Colonic mucosa (tissue), 4 donors: ENCODE data around the gene ATP9A. TPM values are rescaled to one million over a fixed set of nuclear protein-coding genes. Genes with fewer than 3 reads are reported as not detected.
A peak's percentile ranks its signal among the peaks of the same experiment; 100 is the strongest.

ENCODE experiments used
- DNase-seq: peaks from one replicate; pipeline ENCODE4 v3.0.0-alpha.2; 2020
- H3K27ac ChIP-seq: fragments of 200-600 bp; one replicate; pipeline ENCODE4 v1.8.0; 2021
- H3K27me3 ChIP-seq: fragments of 200-600 bp; one replicate; pipeline ENCODE4 v1.8.0; 2021
- H3K36me3 ChIP-seq: fragments of 200-600 bp; one replicate; pipeline ENCODE4 v1.8.0; 2021
- H3K4me1 ChIP-seq: fragments of 200-600 bp; one replicate; pipeline ENCODE4 v1.8.0; 2021; ENCODE audit warnings: mild to moderate bottlenecking
- H3K4me3 ChIP-seq: fragments of 200-600 bp; one replicate; pipeline ENCODE4 v1.8.0; 2021
- H3K9ac ChIP-seq, 2 donors: one replicate each; pipeline ENCODE4 v1.7.0; 2013; ENCODE audit warnings: control low read depth in 2 of 2, low read depth in 2 of 2, low read length in 2 of 2
- H3K9me3 ChIP-seq: fragments of 200-600 bp; one replicate; pipeline ENCODE4 v1.8.0; 2021
- intact Hi-C: fragments of 100-400 bp; cut with DNase I; formaldehyde crosslinking; loops from one replicate; pipeline ENCODE4 v1.14.1; 2022
- total RNA-seq, 2 donors: library from RNA; stranded (reverse); fragmentation: NEBNext Ultra II Directional in 1 of 2; extraction: Animal tissue kit (Norgen Biotek cat#: 25700) in 1 of 2; gene quantifications; one replicate each; pipeline ENCODE4 v1.2.1, GENCODE V29; 2021
- TF ChIP-seq, protein P1 (sequence below): fragments of 200-600 bp; IDR thresholded peaks from one replicate; pipeline ENCODE4 v1.8.0; 2022; ENCODE audit warnings: antibody characterized with exemption, mild to moderate bottlenecking
- donor health status: healthy.
- donor health status: DM: no; HTN: no; CAD: no.
- donor health status: DM: no; HTN: no; CAD: no.

ATP9A gene
- total RNA-seq, 2 donors from 2014 or later = 40.2 to 70.1 TPM

- H3K9me3 ChIP-seq = no peaks in the 10 kb centered on the region
- intact Hi-C loops = no loop called here
- H3K9ac ChIP-seq = no peak overlapping the region
- no peaks in the 10 kb centered on the region for H3K4me1 ChIP-seq
- H3K4me3 ChIP-seq = no peak overlapping the region
- no peak overlapping the region for H3K27ac ChIP-seq
- H3K27me3 ChIP-seq = no peaks in the 10 kb centered on the region
- no peaks in the 10 kb centered on the region for H3K36me3 ChIP-seq
- TF ChIP-seq, protein P1, sequence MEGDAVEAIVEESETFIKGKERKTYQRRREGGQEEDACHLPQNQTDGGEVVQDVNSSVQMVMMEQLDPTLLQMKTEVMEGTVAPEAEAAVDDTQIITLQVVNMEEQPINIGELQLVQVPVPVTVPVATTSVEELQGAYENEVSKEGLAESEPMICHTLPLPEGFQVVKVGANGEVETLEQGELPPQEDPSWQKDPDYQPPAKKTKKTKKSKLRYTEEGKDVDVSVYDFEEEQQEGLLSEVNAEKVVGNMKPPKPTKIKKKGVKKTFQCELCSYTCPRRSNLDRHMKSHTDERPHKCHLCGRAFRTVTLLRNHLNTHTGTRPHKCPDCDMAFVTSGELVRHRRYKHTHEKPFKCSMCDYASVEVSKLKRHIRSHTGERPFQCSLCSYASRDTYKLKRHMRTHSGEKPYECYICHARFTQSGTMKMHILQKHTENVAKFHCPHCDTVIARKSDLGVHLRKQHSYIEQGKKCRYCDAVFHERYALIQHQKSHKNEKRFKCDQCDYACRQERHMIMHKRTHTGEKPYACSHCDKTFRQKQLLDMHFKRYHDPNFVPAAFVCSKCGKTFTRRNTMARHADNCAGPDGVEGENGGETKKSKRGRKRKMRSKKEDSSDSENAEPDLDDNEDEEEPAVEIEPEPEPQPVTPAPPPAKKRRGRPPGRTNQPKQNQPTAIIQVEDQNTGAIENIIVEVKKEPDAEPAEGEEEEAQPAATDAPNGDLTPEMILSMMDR = no peak
- DNase-seq = no peak
Measured at GRCh38 chr20:51705400-51705799, 62.8 kb downstream of the ATP9A start.

DNA sequence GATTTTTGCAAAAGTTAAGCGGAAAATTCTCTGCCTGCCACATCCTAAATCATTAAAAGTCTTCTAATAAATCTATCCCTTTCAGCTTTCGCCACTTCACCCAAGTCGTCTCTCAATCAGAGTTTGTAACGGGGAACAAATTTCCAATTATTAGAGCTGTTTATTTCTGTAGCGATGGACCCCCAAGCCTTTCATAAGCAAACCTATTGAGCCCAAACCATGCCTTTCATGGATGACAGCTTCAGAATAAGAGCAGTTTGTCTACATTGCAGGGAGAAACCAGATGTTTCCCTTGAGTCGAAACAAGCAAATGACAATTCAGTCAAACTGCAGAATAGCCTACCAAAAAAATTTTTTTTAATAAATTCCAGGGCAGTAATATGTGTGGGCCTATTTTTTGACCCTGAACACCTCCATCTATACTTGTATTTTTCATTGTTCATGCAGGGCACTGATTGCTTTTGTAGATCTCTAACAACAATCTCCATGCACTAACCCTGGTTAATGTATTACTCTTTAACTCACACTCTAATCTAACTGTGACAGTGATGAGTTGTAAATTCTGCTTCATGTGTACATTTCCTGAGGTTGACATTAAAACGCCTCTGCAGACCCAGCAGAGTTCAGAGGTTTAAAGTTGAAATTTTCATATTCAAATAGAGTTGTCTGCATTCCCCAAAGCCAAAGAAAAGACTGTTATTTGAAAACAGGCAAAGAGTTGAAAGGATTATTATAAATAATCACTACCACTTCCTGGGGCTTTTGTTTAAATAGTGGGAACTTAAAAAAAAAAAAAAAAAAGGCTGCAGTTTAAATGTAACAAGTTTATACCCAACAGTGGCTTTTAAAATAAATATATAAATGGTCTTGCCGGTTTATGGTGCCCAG lies 64.5 kb downstream of the ATP9A start:
- no peak for DNase-seq
- H3K27me3 ChIP-seq = no peaks in the 10 kb centered on the region
- H3K4me3 ChIP-seq = no peak overlapping the region
- TF ChIP-seq, protein P1 = no peak
- intact Hi-C loops = no loop called here
- no peaks in the 10 kb centered on the region for H3K9me3 ChIP-seq
- peak overlapping the region; percentile 58 for H3K27ac ChIP-seq
- no peak overlapping the region for H3K9ac ChIP-seq
- H3K36me3 ChIP-seq = no peaks in the 10 kb centered on the region
- no peaks in the 10 kb centered on the region for H3K4me1 ChIP-seq

- no peaks in the 10 kb centered on the region for H3K9me3 ChIP-seq
- H3K4me3 ChIP-seq = no peak overlapping the region
- no peaks in the 10 kb centered on the region for H3K27me3 ChIP-seq
- DNase-seq = no peak
- intact Hi-C loops = no loop called here
- TF ChIP-seq, protein P1 = no peak
- H3K4me1 ChIP-seq = no peaks in the 10 kb centered on the region
- no peak overlapping the region for H3K27ac ChIP-seq
- no peak overlapping the region for H3K9ac ChIP-seq
- no peaks in the 10 kb centered on the region for H3K36me3 ChIP-seq
Measured at GRCh38 chr20:51702556-51702955, 65.6 kb downstream of the ATP9A start.

- intact Hi-C loops = no loop called here
- no peak overlapping the region for H3K9ac ChIP-seq
- TF ChIP-seq, protein P1 = peak; percentile 54
- H3K27me3 ChIP-seq = no peaks in the 10 kb centered on the region
- no peaks in the 10 kb centered on the region for H3K9me3 ChIP-seq
- no peaks in the 10 kb centered on the region for H3K36me3 ChIP-seq
- no peak overlapping the region for H3K4me3 ChIP-seq
- H3K4me1 ChIP-seq = no peaks in the 10 kb centered on the region
- peak; percentile 64 for DNase-seq
- H3K27ac ChIP-seq = no peak overlapping the region
Measured at GRCh38 chr20:51700809-51701285, 67.3 kb downstream of the ATP9A start.

DNA sequence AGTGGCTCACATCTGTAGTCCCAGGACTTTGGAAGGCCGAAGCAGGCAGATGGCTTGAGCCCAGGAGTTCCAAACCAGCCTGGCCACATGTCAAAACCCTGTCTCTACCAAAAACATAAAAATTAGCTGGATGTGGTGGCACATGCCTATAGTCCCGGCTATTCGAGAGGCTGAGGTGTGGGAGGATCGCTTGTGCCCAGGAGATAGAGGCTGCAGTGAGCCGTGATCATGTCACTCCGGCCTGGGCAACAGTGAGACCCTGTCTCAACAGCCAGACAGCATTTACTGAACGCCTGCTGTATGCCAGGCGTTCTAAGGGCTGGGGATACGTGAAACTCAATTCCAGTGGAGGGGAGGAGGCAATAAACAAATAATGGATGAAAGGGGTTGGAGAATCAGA lies 69.9 kb downstream of the ATP9A start:
- H3K27ac ChIP-seq = no peak overlapping the region
- H3K4me1 ChIP-seq = no peaks in the 10 kb centered on the region
- H3K27me3 ChIP-seq = no peaks in the 10 kb centered on the region
- intact Hi-C loops = loop anchor here (10.0 kb wide), 1 partner anchor 267 kb away; no protein-coding TSS in a partner anchor
- DNase-seq = no peak
- TF ChIP-seq, protein P1 = no peak
- H3K36me3 ChIP-seq = no peaks in the 10 kb centered on the region
- no peaks in the 10 kb centered on the region for H3K9me3 ChIP-seq
- H3K4me3 ChIP-seq = no peak overlapping the region
- no peak overlapping the region for H3K9ac ChIP-seq
